HL-60/S4 treated with retinoic acid at 250 ng/mL for 4 days and 3 days (cell line): ENCODE measurements around the gene SEPTIN2.
"Not testable (repeated sequence)": the region's sequence is repeated elsewhere in the genome, so short reads cannot be mapped to it uniquely, and the experiment has no call there.

Experiments used
- in situ Hi-C: fragments of 300-500 bp; cut with MboI; formaldehyde crosslinking; loops from 2 replicates; pipeline ENCODE4 v1.7.0; 2022; ENCODE audit warnings: low sequenced_read_pairs

SEPTIN2 gene

DNA sequence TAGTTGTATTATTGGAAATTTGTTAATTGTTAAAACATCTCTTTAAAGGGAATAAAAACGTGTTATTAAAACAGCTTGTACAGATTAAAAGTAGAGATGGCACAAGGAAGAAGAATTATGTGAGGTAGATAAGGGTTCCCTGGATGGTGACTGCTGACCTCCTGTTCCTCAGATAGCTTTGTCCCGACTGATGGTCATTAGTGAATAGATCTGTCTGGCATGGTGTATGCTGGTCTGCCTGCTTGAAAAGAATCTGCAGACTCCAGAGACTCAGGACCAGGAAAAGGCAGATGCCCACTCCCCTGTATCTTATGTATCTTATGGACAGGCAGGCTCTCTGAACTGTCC, 34.8 kb downstream of the SEPTIN2 start:
- in situ Hi-C loops, result no loop called here

DNA sequence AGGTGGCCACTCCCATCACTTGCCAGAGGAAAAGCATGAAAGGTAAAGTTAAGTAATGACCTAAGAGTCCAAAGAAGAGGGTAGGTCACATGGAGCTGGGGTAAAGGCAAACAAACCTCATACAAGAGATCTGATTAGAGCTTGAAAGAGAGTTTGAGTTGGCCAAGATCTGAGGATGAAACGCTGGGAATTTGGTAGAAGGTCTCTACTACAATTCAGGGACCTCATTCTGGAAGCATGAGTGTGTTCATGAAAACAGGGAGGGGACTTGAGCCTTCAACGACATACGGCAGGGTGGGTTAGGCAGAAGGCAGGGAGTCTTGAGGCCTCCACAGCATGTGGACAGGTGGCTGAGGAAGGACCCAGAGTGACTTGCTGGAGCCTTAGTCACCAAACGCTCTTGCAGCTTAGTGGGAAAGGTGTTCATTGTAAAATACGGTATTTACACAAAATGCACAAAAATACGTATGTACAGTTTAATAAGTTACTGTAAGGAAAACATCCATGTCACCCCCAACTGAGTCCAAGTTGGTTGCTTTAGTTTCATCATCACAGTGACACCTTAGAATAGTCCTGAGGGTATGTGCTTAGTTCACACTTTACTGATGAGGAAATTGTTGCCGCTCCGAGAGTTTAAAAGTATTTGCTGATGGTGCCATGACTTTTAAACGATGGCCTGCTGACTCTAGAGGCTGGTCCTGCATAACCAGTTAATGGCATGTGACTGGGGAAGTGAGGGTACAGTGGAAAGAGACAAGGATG, 35.3 kb downstream of the SEPTIN2 start:
- in situ Hi-C loops, result no loop called here

DNA sequence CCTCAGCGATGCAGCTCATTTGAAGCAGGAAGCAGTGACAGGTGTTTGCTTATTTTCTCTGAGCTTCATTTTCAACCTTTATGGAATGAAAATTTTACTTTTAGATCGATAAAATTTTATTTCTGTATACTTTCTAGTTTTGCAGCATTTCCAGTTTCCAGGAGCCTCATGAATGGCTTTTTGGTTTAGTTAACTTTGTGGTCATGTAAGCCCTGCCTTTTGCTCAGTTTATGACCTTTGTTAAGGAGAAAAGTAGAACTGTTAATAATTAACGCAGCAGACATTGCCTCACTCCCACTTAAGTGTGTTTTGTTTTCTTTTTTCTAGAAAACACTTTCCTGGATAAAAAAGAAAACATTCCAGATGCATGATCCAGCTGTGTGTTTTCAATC, 35.9 kb downstream of the SEPTIN2 start:
- in situ Hi-C loops, result no loop called here

DNA sequence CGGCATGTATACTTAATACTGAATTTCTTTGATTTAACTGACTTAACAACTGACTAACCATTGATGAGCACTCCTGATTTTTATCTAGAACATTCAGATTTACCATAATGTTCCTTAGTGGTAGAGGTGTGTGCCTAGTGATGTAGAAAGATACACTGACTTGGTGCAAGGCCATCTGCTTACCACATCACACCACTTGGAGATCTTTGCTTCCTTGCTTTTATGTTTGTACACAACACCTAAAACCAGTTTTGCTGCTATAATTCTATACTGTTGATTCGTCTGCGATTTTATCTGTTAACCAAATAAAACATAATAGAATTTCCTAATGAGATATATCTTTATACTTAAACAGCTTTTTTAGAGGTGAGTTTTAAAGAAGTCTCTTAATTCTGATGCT, 36.5 kb downstream of the SEPTIN2 start:
- in situ Hi-C loops, result no loop called here

DNA sequence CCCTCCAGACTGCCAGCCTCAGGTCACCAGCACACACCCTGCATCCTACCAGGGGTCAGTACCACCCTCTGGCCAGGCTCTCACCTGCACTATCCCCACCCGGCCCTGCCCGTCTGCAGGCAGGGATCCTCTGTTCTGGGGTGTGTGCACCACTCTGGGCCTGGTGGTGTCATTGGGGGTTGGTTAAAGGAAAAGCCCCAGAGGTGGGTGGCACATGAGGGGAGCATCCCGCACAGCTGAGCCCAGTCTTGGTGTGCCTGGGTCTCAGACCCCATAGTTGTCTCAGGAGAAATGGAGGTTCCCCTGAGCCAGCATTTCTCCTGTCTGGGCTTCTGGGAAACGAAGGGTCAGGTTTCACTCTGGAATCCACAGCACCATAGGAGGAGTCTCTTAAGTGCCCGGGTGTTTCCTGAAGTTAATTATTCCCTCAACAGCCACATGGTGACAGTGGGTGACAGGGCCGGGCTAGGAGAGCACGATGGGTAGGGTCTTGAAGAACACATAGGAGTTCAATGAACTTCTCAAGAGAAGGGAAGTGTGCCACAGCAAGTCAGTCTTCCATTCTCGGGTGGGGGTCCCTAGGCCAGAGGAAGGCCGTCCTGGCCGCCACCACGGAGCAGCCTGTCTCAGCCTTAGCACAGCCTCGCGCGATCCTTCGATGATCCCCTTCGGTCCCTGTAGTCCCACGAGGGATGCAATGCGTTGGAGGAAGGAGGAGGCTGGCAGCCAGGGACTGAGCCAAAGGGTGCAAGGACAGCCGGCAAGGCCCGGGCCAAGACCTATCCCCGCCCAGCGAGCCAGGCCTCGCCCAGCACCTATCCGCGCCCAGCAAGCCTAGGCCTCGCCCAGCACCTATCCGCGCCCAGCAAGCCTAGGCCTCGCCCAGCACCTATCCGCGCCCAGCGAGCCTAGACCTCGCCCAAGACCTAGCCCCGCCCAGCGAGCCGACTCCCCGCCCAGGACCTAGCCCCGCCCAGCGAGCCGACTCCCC, 39.2 kb downstream of the SEPTIN2 start:
- in situ Hi-C loops, result no loop called here

DNA sequence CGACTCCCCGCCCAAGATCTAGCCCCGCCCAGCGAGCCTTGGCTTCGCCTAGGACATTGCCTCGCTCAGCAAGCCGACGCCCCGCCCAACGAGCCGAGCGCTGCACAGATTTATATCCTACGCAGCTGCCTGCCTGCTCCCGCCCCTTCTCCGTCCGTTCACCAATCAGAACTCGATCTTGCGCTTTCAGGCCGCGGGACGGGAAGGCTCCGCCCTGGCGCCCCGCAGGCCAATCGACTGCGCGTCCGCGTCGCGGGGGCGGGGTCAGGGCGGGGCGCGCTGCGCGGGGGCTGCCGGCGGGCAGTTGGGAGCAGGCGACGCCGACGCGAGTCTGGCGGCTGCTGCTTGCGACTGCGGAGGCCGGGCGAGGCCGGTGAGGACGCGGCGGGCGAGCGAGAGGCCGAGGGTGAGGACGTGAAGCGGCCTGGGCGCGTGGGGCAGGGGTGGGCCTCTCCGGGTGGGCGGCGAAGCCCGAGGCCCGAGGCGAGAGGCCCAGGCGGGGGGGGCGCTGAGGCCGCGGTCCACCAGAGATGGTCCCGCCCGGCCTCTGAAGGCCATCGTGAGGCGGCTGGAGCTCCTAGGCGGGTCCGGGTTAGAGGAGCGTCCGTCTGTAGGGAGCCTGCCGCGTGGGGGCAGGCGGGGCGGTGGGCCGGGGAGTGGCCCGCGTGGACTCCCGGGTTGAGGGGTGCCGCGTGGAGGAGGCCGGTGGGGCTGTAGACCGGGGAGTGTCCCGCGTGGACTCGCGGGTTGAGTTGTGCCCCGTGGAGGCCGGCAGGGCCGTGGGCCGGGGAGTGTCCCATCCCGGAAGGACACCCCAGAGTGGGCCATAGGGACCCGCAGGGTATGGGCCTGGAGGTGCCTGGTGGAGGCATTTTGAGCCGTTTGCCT, 40.5 kb downstream of the SEPTIN2 start, which contains the start of gene FARP2:
Gene FARP2, plus strand, starts transcription at position 303 of the 888 bp plus-strand sequence. CDS start 16,823 bp downstream, outside the sequence.
- in situ Hi-C loops, result no loop called here

DNA sequence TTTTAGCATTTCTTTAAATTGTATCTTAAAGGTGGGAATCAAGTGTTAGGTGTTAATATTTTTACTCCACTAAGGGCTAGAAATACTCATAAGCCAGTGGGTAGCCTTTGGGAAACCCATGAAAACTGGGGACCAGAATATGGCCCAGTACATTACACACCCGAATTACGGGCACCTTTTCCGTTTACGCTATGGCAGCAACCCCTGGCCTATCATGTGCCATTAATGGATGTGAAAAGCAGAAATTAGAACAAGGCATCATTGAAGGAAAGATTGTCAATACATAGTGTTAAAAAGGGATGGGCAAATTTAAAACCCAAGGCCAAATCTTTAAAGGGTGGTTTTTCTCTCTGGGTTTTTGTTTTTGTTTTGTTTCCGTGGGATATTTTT, 41.1 kb downstream of the SEPTIN2 start:
- in situ Hi-C loops, result no loop called here

DNA sequence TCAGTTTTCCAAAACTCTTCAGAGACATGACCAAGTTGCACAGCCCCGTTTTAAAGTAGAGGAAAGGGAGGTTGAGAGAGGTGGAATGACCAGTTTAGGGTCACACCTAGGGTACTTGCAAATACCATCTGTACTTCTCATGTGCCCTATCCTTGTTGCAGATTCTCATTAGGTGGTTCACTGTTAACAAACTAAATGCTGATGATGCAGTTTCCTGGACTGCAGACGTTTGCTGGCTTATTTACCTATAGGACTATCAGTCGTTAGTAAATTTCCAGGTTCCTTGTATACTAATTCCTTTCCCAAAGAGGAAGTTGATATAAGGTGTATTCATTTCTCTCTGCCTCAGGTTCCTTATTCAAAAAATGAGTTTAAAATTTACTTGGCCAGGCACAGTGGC, 41.8 kb downstream of the SEPTIN2 start:
- in situ Hi-C loops, result no loop called here

DNA sequence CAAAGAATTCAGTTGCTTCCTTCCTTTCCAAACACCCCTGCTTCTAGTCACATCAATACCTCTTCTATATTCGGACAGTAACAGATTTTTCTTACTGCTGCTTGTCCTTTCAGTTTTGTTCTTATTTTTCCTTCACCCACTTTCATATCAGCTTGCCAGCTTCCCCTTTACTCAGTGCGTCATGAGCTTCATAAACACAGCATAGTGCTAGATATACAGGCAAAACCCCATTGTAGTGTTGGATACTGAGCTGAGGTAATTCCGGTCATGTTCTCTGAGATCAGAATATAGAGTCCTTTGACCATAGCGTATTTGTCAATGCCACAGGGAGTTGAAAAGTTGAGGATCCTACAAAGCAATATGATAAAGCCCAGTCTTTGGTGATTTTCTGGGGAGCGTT, 42.7 kb downstream of the SEPTIN2 start:
- in situ Hi-C loops, result no loop called here

DNA sequence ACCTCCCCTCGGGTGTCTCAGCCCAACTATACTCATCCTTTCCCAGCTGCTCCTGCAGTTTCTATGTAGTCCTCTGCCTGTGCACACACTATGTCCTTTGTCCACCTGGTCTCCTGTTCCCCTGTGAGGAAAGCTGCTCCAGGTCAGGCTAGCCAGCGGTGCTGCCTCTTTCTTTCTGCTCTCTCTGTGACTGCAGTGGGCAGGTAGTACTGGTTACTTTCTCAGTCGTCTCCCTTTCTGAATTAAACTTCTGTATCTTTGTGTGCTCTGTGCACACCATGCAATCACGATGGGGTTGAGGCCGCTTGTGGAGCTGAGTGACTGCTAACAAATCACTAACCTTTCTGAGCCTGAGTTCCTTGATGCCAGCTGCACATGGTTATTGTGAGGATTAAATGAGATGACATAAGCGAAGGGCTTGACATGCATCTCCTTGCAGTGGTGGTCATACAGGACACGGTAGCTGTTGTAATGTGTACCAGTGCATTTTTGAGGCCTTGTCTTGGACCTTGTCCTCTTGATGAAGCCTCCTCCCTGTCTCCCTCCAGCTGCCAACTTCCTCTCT, 43.8 kb downstream of the SEPTIN2 start:
- in situ Hi-C loops, result no loop called here

DNA sequence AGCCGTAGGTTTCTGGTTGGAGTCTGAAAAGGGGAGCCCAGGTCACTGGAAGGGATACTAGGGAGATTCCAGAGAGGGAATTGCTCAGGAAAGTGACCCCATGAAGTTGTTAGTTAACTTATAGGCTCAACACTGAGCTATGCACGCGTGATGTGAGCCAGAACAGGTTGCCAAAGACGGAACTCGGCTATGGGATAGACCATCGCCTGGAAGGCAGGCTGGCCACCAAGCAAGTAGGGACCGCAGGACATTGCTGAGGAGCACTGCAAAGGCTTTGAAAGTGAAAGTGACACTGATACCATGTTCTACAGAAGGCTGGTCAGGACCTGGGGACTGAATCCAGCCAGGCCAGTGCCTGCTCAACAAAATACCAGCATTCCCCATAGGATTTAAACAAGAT, 47.7 kb downstream of the SEPTIN2 start:
- in situ Hi-C loops, result no loop called here

DNA sequence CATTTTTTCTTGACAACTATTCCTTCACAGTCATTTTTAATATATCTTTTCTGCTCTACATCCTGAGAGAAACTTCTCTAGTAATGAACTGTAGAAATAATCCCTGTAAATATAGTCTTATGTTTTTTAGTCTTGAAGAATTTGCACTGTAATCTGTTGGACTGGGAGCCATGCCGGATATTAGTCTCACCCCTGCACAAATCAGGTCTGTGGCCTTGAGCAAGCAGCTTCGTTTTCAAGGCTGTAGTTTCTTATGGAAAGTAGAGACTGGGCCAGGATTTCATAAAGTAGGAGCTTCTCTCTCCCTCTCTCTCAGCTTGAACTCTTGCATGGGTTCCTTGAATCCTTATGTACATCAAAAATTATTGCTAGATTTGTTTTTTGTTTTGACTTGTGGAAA, 49.1 kb downstream of the SEPTIN2 start:
- in situ Hi-C loops, result no loop called here

DNA sequence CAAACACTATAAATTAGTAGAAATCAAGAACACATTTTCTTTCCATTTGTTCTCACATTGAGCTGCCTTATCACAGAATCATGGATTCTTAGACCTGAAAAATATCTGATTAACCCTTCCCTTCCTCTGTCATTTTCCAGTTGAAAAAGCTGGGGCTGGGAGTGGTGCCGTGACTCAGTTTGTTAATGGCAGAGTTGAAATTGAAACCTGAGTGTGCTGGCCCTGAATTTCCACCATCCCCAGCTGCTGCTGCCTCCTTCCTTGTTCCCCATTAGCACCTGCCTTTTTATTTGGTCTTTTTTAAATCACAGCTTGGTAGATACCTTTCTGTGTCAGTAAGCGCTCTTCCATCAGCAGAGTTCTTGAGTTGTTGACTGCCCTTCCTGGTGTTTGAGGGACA, 51.0 kb downstream of the SEPTIN2 start:
- in situ Hi-C loops, result no loop called here

DNA sequence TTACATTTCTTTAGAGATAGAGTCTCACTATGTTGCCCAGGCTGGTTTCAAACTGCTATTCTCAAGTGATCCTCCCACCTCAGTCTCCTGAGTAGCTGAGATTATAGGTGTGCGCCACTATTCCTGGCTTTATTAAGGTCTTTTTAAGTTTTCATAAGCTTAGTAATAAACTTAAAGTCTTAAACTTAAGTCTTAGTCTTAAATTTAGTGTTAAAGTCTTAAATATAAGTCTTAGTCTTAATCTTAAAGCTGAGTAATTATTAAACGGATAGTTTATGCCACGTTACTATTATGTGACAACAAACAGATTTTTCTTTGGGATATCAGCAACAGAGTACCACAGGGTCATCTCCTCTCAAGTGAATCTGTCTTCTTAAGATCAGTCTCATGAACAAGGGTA, 52.9 kb downstream of the SEPTIN2 start:
- in situ Hi-C loops, result no loop called here

DNA sequence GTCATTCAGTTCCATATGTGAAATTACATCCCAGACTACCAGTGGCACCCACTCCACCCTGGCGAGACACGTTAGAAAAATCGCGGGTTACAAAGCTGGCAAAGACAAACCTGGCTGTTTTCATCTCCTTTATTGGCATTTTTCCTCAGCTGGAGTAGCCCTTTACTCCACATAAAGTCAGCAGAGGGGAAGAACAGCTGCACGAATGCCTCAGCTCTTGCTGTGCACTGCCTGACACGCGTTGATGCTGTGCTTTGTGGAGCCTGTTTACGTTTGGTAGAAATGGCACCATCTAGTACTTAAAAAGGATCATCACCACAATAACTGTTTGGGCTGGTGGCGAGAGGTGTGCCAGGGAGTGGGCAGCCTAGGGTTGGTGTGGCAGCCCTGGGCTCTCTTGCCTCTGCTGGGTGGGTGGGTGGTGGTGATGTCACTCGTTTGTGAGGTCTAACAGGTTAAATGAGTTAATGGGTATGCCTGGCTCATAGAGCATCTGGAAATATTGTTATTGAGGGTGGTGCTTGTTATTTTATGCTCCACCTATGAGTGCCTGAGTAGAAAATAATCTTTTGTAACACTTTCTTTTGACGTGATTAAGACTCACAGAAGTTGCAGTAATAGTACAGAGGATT, 56.8 kb downstream of the SEPTIN2 start:
- in situ Hi-C loops, result no loop called here

DNA sequence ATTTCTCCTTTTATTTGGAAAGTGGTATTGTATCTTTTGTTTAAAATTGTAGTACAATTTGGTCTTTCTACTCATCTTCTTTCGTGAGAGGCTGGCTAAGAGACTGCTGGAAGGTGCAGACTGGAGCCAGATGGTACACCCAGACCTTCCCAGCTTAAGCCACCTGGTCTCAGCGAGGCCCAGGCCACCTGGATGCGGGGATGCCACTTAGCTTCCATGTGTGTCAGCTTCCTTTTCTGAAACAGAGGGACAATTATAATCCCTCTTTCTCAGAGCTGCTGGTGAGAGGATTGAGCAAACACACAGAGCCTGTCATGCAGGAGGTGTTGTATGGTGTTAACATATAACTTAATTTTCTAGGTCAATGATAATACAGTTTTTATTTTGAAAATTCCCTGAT, 57.7 kb downstream of the SEPTIN2 start:
- in situ Hi-C loops, result no loop called here

DNA sequence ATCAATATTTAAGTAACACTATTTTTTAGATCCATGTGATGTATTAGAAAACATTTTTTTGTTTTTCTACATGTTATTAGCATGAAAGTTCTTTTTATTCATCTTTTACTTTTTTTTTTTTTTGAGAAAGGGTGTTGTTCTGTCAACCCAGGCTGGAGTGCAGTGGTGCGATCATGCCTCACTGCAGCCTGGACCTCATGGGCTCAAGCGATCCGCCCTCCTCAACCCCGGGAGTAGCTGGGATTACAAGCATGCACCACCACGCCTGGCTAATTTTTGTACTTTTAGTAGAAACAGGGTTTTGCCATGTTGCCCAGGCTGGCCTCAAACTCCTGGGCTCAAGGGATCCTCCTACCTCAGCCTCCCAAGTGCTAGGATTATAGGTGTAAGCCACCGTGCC, 58.2 kb downstream of the SEPTIN2 start:
- in situ Hi-C loops, result not testable (repeated sequence)

DNA sequence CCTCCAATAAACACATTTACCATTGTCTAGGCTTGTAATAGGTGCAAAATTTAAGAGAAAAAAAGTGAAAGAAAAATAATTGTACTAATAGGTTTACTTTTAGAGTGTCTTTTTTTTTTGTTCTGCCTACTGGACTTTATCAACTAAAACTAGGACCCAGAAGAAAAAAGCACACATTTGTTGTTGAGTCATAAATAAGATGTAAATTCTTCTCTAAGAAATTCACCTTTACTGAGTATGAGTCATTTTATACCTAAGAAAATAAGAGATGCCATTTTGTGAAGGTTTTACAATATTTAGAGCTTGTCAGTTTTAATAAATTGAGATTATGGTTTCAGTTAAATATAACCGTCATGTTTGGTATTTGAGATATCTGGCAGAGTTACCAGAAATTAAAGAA, 59.6 kb downstream of the SEPTIN2 start:
- in situ Hi-C loops, result no loop called here

DNA sequence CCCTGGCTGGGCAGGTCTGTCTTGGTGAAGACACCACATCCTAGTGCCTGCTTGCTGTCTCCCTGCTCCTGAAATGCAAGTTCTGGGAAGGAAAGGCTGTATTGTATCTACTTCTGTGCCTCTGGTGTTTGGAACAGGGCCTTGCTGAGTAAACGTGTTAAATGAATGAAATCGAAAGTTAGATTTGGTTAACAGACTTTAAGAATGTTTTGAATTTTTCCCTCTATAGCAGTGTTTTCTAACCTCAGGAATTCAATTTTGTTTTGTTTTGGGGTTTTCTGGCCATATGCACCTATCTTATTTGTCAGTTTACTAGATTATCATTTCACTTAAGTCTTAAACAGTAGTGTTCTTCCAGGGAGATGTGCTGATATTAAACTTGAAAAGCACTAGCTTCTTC, 61.1 kb downstream of the SEPTIN2 start:
- in situ Hi-C loops, result no loop called here

DNA sequence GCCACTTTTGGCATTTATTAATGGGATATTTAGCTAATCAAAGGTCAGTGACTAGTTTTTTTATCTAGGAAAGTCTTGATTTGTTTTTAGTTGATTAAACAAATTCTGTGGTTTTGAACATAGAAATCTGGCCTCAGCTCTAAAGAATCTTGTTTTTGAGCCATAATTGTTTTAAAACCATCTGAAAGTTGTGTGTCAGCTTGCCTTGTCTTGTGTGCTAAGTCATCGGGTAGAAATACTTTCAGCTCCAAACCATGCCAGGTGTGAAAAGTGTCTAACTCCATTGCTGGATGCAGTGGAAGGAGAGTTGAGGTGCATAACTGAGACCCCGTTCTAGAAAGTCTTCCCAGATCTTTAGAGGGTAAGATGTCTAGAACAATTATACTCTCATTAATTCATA, 63.1 kb downstream of the SEPTIN2 start:
- in situ Hi-C loops, result no loop called here
